ENCODE data around the gene POU4F2.

- TF ChIP-seq CTCF (conservative IDR thresholded peaks at IDR 0.05) (no peak), ZFX (IDR thresholded peaks at IDR 0.05) (no peak)
Measured at GRCh38 chr4:146634825-146635224, 3.9 kb upstream of the POU4F2 start.
